Measurements from ENCODE around the gene PSMD13. TPM values are rescaled to one million over a fixed set of nuclear protein-coding genes. Genes with fewer than 3 reads are reported as not detected.

The PSMD13 gene
- polyA plus RNA-seq, 1 donor (not counting 4 experiments of a cell fraction or from before 2014, with no cell fraction given) = 184 TPM

GRCh38 chr11:297051-297585 is 60.3 kb downstream of the PSMD13 start:
- no peaks in the 10 kb centered on the region for H3K79me2 ChIP-seq (ENCODE audit: control insufficient read depth, insufficient read depth, low read length)
- H3K9me1 ChIP-seq (ENCODE audit: control insufficient read depth, extremely low read depth, insufficient read depth, low read length) = no peaks in the 10 kb centered on the region
- no peak for DNase-seq (ENCODE audit: low read depth, low spot score)
- dilution Hi-C loops (cut with MboI; ENCODE audit: extremely low pct_ligation_motif_present, low sequenced_read_pairs) = no loop called here
- no peak overlapping the region for H3K27ac ChIP-seq (ENCODE audit: control insufficient read depth, insufficient read depth, low read length)
- TF ChIP-seq CTCF (optimal IDR thresholded peaks at IDR 0.05 in 1 of 3, IDR thresholded peaks at IDR 0.05 in 1 of 3, conservative IDR thresholded peaks at IDR 0.05 in 1 of 3; ENCODE audit: extremely low read depth in 1 of 3, insufficient read depth in 2 of 3, low read length in 3 of 3) (no peak), EZH2 (IDR thresholded peaks at IDR 0.05; ENCODE audit: low read length) (no peak)
- no peaks in the 10 kb centered on the region for H3K36me3 ChIP-seq (ENCODE audit: control insufficient read depth in 2 of 2, extremely low read depth in 1 of 2, insufficient read depth in 2 of 2, low read length in 2 of 2)
- no peak overlapping the region for H3K4me2 ChIP-seq (ENCODE audit: control insufficient read depth, extremely low read depth, insufficient read depth, low read depth, low read length)
- H3K9ac ChIP-seq (ENCODE audit: control insufficient read depth, extremely low read depth, insufficient read depth, low read length) = no peak overlapping the region
- H4K20me1 ChIP-seq (ENCODE audit: control insufficient read depth, extremely low read depth, insufficient read depth, low read length) = no peaks in the 10 kb centered on the region
- no peak overlapping the region for H3K4me3 ChIP-seq (ENCODE audit: control insufficient read depth in 2 of 3, extremely low read depth in 1 of 3, insufficient read depth in 2 of 3, low read depth in 1 of 3, low read length in 3 of 3)
- no peak for FAIRE-seq
- no peak overlapping the region for H2AFZ ChIP-seq (ENCODE audit: control insufficient read depth, low read length)
- H3K9me3 ChIP-seq (ENCODE audit: control insufficient read depth, low read depth, low read length) = no peaks in the 10 kb centered on the region
- H3K27me3 ChIP-seq (ENCODE audit: control insufficient read depth, extremely low read depth, insufficient read depth, low read length) = peaks cover 23% of the 10 kb centered on the region
- H3K4me1 ChIP-seq (ENCODE audit: control insufficient read depth, extremely low read depth, insufficient read depth, low read length) = no peaks in the 10 kb centered on the region

DNA sequence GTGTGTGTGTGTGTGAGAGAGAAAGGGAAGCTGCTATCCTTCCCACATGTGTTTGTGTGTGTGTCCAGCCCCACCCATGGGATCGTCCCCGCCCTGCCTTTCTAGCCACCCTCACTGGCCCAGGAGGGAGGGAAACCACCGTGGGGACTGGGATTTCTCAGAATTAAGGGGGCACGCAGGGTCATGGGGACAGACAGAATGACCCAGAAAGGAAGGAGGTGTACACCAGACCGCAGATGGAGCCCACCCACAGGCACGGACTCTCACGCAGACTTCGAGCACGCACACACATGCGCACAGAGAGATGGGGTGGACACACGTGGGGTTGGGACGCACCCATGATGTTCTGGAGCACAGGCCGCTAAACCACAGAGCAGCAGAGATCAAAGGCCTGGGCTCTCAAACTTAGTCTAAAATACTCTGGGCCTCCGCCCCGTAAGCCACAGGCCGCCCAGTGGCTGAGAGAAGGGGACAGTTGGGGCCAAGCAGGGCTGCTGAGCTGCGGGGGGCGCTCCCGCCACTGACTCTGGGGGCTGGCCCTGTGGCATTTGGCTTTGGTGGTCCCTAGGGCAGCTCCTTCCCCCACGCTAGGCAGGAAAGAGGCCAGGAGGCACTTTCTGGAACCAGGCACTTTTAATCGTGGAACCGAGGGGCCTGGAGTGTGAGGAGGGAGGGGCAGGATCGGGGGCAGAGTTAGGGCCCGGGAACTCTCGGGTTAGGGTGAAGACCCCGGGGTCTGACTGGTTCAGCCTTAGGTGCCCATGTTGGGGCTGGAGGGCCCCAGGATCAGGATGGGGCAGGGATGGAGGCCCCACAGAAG is 61.0 kb downstream of the PSMD13 start:
- Histone ChIP-seq H3K9ac (ENCODE audit: control insufficient read depth, extremely low read depth, insufficient read depth, low read length) (no peak overlapping the region), H4K20me1 (ENCODE audit: control insufficient read depth, extremely low read depth, insufficient read depth, low read length) (no peaks in the 10 kb centered on the region), H3K4me2 (ENCODE audit: control insufficient read depth, extremely low read depth, insufficient read depth, low read depth, low read length) (no peak overlapping the region), H3K27me3 (ENCODE audit: control insufficient read depth, extremely low read depth, insufficient read depth, low read length) (peaks cover 23% of the 10 kb centered on the region), H3K79me2 (ENCODE audit: control insufficient read depth, insufficient read depth, low read length) (no peaks in the 10 kb centered on the region), H3K27ac (ENCODE audit: control insufficient read depth, insufficient read depth, low read length) (no peak overlapping the region), H3K36me3 (ENCODE audit: control insufficient read depth in 2 of 2, extremely low read depth in 1 of 2, insufficient read depth in 2 of 2, low read length in 2 of 2) (no peaks in the 10 kb centered on the region), H3K4me3 (ENCODE audit: control insufficient read depth in 2 of 3, extremely low read depth in 1 of 3, insufficient read depth in 2 of 3, low read depth in 1 of 3, low read length in 3 of 3) (no peak overlapping the region), H2AFZ (ENCODE audit: control insufficient read depth, low read length) (no peak overlapping the region), H3K9me1 (ENCODE audit: control insufficient read depth, extremely low read depth, insufficient read depth, low read length) (no peaks in the 10 kb centered on the region), H3K9me3 (ENCODE audit: control insufficient read depth, low read depth, low read length) (no peaks in the 10 kb centered on the region), H3K4me1 (ENCODE audit: control insufficient read depth, extremely low read depth, insufficient read depth, low read length) (no peaks in the 10 kb centered on the region)
- dilution Hi-C loops (cut with MboI; ENCODE audit: extremely low pct_ligation_motif_present, low sequenced_read_pairs) = no loop called here
- DNase-seq (ENCODE audit: low read depth, low spot score) = no peak
- FAIRE-seq = no peak
- no peak for TF ChIP-seq EZH2 (IDR thresholded peaks at IDR 0.05; ENCODE audit: low read length)
- TF ChIP-seq CTCF (optimal IDR thresholded peaks at IDR 0.05 in 1 of 3, IDR thresholded peaks at IDR 0.05 in 1 of 3, conservative IDR thresholded peaks at IDR 0.05 in 1 of 3; ENCODE audit: extremely low read depth in 1 of 3, insufficient read depth in 2 of 3, low read length in 3 of 3) = no peak

Measured in keratinocyte (primary cell).